NK-92 treated with Interleukin-12 subunit alpha and Interleukin-12 subunit beta, amount 100 ng/mL, for 24 hours (cell line): ENCODE measurements around the gene USP17L25.
"Not testable (repeated sequence)": the region's sequence is repeated elsewhere in the genome, so short reads cannot be mapped to it uniquely, and the experiment has no call there.

Experiments
- DNase-seq: peaks from one replicate; lab custom pipeline; 2025; lab: John Stamatoyannopoulos, UW

Gene USP17L25, protein sequence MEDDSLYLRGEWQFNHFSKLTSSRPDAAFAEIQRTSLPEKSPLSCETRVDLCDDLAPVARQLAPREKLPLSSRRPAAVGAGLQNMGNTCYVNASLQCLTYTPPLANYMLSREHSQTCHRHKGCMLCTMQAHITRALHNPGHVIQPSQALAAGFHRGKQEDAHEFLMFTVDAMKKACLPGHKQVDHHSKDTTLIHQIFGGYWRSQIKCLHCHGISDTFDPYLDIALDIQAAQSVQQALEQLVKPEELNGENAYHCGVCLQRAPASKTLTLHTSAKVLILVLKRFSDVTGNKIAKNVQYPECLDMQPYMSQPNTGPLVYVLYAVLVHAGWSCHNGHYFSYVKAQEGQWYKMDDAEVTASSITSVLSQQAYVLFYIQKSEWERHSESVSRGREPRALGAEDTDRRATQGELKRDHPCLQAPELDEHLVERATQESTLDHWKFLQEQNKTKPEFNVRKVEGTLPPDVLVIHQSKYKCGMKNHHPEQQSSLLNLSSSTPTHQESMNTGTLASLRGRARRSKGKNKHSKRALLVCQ

DNA sequence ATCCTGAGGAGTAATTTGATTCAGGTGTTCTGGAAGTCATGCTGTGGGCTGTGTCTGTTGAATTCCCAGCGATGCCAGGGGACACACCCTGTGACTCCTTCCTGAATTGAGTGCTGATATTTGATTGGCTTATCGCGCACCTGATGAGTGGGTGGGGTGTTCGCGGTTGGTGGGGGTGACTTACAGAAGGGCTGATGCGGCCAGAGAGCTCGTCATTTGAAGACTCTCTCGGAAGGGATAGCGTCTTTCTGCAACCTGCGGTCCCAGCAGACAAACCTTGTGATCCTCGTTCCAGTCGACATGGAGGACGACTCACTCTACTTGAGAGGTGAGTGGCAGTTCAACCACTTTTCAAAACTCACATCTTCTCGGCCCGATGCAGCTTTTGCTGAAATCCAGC lies at the start of gene USP17L25:
USP17L25 (plus strand) TSS at position 301 of the 400 bp plus-strand sequence; CDS start at position 301, 0 bp downstream.
- DNase-seq, result not testable (repeated sequence)

DNA sequence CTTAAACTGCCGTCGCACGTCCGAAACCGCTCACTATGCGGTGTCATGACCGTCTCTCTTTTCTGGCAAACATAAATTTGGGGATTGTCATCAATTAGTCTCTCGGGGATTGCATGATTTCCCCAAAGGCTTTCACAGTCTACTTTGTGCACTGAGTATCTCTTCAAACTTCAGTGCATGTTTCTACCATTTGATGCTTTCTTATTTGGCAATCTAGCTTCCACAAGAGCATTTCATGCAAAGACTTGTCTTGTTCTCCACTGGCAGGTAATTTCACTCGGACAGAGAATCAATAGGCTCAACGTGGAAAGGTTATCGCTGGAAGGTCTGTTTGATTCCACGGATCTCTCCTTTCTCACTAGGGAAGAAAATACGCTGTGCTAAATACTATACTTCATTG lies 5.5 kb upstream of the USP17L25 start:
- DNase-seq, result not testable (repeated sequence)

DNA sequence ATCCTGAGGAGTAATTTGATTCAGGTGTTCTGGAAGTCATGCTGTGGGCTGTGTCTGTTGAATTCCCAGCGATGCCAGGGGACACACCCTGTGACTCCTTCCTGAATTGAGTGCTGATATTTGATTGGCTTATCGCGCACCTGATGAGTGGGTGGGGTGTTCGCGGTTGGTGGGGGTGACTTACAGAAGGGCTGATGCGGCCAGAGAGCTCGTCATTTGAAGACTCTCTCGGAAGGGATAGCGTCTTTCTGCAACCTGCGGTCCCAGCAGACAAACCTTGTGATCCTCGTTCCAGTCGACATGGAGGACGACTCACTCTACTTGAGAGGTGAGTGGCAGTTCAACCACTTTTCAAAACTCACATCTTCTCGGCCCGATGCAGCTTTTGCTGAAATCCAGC lies 4.8 kb upstream of the USP17L25 start, which contains the start of gene USP17L24:
USP17L24 (plus strand) TSS at position 301 of the 400 bp plus-strand sequence; CDS start at position 301, 0 bp downstream.
- not testable (repeated sequence) for DNase-seq

DNA sequence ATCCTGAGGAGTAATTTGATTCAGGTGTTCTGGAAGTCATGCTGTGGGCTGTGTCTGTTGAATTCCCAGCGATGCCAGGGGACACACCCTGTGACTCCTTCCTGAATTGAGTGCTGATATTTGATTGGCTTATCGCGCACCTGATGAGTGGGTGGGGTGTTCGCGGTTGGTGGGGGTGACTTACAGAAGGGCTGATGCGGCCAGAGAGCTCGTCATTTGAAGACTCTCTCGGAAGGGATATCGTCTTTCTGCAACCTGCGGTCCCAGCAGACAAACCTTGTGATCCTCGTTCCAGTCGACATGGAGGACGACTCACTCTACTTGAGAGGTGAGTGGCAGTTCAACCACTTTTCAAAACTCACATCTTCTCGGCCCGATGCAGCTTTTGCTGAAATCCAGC lies 4.6 kb downstream of the USP17L25 start, which contains the start of gene USP17L26:
USP17L26 (plus strand) TSS at position 301 of the 400 bp plus-strand sequence; CDS start at position 301, 0 bp downstream.
- not testable (repeated sequence) for DNase-seq

DNA sequence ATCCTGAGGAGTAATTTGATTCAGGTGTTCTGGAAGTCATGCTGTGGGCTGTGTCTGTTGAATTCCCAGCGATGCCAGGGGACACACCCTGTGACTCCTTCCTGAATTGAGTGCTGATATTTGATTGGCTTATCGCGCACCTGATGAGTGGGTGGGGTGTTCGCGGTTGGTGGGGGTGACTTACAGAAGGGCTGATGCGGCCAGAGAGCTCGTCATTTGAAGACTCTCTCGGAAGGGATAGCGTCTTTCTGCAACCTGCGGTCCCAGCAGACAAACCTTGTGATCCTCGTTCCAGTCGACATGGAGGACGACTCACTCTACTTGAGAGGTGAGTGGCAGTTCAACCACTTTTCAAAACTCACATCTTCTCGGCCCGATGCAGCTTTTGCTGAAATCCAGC lies 9.4 kb downstream of the USP17L25 start, which contains the start of gene USP17L5:
USP17L5 (plus strand) TSS at position 301 of the 400 bp plus-strand sequence; CDS start at position 301, 0 bp downstream.
- DNase-seq, result not testable (repeated sequence)

DNA sequence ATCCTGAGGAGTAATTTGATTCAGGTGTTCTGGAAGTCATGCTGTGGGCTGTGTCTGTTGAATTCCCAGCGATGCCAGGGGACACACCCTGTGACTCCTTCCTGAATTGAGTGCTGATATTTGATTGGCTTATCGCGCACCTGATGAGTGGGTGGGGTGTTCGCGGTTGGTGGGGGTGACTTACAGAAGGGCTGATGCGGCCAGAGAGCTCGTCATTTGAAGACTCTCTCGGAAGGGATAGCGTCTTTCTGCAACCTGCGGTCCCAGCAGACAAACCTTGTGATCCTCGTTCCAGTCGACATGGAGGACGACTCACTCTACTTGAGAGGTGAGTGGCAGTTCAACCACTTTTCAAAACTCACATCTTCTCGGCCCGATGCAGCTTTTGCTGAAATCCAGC lies 14.1 kb downstream of the USP17L25 start, which contains the start of gene USP17L27:
USP17L27 (plus strand) TSS at position 301 of the 400 bp plus-strand sequence; CDS start at position 301, 0 bp downstream.
- not testable (repeated sequence) for DNase-seq

DNA sequence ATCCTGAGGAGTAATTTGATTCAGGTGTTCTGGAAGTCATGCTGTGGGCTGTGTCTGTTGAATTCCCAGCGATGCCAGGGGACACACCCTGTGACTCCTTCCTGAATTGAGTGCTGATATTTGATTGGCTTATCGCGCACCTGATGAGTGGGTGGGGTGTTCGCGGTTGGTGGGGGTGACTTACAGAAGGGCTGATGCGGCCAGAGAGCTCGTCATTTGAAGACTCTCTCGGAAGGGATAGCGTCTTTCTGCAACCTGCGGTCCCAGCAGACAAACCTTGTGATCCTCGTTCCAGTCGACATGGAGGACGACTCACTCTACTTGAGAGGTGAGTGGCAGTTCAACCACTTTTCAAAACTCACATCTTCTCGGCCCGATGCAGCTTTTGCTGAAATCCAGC lies 18.9 kb downstream of the USP17L25 start, which contains the start of gene USP17L28:
USP17L28 (plus strand) TSS at position 301 of the 400 bp plus-strand sequence; CDS start at position 301, 0 bp downstream.
- DNase-seq, result not testable (repeated sequence)

DNA sequence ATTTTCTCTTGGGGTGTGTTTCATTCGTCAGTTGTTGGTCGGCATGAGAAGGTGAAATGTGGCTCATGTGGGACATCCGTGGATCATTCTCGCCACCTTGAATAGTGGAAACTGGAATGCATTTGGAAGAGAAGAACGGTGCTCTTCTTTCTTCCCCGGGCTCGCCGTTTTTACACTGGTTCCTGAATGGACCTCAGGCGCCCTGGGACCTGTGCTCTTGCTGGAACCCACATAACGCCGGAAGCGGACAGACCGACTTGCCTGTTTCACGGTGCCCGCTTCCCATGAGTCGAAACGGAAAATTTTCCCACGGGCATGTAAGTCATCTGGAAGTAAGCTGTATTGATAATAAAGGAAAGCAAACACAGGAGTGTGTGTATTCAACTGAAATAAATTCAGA lies 21.2 kb downstream of the USP17L25 start:
- not testable (repeated sequence) for DNase-seq

DNA sequence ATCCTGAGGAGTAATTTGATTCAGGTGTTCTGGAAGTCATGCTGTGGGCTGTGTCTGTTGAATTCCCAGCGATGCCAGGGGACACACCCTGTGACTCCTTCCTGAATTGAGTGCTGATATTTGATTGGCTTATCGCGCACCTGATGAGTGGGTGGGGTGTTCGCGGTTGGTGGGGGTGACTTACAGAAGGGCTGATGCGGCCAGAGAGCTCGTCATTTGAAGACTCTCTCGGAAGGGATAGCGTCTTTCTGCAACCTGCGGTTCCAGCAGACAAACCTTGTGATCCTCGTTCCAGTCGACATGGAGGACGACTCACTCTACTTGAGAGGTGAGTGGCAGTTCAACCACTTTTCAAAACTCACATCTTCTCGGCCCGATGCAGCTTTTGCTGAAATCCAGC lies 23.6 kb downstream of the USP17L25 start, which contains the start of gene USP17L29:
USP17L29 (plus strand) TSS at position 301 of the 400 bp plus-strand sequence; CDS start at position 301, 0 bp downstream.
- DNase-seq, result not testable (repeated sequence)

DNA sequence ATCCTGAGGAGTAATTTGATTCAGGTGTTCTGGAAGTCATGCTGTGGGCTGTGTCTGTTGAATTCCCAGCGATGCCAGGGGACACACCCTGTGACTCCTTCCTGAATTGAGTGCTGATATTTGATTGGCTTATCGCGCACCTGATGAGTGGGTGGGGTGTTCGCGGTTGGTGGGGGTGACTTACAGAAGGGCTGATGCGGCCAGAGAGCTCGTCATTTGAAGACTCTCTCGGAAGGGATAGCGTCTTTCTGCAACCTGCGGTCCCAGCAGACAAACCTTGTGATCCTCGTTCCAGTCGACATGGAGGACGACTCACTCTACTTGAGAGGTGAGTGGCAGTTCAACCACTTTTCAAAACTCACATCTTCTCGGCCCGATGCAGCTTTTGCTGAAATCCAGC lies 33.1 kb downstream of the USP17L25 start, which contains the start of gene USP17L30:
USP17L30 (plus strand) TSS at position 301 of the 400 bp plus-strand sequence; CDS start at position 301, 0 bp downstream.
- DNase-seq, result not testable (repeated sequence)

DNA sequence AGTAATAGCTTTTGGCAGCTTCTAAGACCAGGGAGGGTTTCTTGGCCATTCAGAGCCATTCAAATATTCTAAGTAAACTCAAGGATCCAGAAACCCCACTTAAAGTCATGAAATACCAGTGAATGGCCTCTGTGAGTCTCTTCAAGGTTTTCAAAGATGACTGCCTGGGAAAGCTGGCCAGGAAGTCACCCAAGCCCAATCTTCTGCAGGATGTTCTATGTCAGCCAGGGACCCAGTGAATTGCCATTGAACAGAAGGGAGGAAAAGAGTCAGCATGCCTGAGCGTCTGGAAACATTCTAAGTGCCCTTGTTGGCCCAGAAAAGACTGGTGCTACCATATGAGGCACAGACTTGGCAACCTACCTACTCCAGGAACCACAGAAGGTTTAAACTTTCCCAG lies 50.2 kb downstream of the USP17L25 start:
- not testable (repeated sequence) for DNase-seq
